GOT3 (cell line): ENCODE data around the gene GAL3ST3.
"Not testable (repeated sequence)": the region's sequence is repeated elsewhere in the genome, so short reads cannot be mapped to it uniquely, and the experiment has no call there.

Experiments used
- DNase-seq: peaks from one replicate; lab custom pipeline; 2025; ENCODE audit warnings: mixed read lengths; lab: John Stamatoyannopoulos, UW

The GAL3ST3 gene

DNA sequence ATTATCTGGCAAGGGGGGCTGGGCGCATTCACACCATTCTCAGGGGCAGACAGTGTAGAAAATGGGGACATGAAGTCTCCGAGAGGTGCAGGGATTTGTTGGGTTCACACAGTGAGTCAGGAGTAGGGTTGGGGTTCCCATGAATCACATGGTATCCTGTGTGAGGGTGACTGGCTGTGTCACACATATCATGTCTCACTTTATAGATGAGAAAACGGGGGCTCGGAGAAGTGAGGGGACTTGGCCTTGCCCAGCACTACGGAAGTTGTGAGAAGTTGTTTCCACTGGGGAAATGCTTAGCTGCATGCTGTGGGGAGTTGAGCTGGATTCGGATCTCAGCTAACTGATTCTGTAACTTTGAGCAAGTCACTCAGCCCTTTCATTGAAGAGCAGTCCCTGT is 4.2 kb downstream of the GAL3ST3 start:
- no peak for DNase-seq

- no peak for DNase-seq
Measured at GRCh38 chr11:66042996-66043906, 5.7 kb downstream of the GAL3ST3 start.

GRCh38 chr11:66042227-66042995 is 6.5 kb downstream of the GAL3ST3 start:
- DNase-seq, result no peak

- no peak for DNase-seq
Measured at GRCh38 chr11:66039765-66040164, 9.2 kb downstream of the GAL3ST3 start.

DNA sequence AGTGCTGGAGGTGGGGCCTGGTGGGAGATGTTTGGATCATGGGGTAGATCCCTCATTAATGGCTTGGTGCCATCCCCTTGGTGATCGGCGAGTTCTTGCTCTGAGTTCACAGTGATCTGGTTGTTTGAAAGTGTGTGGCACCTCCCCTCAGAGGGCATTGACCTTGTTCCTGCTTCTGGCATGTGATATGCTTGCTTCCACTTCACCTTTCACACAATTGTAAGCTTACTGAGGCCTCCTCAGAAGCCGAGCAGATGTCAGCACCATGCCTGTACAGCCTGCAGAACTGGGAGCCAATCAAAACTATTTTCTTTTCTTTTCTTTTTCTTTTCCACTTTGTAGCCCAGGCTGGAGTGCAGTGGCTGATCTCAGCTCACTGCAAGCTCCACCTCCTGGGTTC is 11.6 kb downstream of the GAL3ST3 start:
- no peak for DNase-seq

- no peak for DNase-seq
Measured at GRCh38 chr11:66036334-66036710, 12.6 kb downstream of the GAL3ST3 start.

DNA sequence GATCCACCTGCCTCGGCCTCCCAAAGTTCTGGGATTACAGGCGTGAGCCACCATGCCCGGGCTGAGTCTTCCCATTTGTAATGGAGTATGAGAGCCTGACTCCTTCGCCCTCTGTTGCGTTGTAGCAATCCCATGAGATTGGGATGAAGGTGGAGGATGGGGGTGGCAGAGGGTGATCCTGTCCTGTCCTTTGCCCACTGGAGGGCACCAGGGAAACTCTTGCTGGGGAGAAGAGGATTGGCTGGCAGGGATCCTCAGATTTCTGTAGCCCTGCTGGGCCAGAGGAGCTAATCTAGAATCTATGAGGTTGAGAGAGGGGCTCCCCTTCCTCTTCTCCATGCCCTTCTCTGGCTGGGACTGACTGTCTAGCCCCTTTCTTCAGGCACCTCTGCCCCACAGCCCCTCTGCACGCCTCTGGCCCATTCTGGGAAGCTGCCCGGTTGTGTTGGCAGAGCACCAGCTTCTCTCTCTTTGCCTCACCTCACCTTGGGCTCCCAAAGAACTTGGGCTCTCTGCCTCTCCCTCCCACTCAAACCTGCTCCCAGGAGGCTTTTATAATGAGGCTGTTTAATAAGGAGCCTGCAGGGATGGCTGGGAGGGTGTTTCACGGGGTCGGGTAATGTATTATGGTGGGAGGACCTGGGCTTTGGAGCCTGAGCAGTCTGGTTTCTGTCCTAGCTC is 13.2 kb downstream of the GAL3ST3 start:
- DNase-seq, result no peak

GRCh38 chr11:66032957-66033735 is 15.8 kb downstream of the GAL3ST3 start:
- DNase-seq, result no peak

GRCh38 chr11:66026017-66026529 is 22.9 kb downstream of the GAL3ST3 start, which contains the start of gene CATSPER1:
CATSPER1 (minus strand) TSS chr11:66026479; CDS start chr11:66026379, 100 bp downstream.
- no peak for DNase-seq

- DNase-seq, result not testable (repeated sequence)
Measured at GRCh38 chr11:66023186-66023440, 25.8 kb downstream of the GAL3ST3 start.

DNA sequence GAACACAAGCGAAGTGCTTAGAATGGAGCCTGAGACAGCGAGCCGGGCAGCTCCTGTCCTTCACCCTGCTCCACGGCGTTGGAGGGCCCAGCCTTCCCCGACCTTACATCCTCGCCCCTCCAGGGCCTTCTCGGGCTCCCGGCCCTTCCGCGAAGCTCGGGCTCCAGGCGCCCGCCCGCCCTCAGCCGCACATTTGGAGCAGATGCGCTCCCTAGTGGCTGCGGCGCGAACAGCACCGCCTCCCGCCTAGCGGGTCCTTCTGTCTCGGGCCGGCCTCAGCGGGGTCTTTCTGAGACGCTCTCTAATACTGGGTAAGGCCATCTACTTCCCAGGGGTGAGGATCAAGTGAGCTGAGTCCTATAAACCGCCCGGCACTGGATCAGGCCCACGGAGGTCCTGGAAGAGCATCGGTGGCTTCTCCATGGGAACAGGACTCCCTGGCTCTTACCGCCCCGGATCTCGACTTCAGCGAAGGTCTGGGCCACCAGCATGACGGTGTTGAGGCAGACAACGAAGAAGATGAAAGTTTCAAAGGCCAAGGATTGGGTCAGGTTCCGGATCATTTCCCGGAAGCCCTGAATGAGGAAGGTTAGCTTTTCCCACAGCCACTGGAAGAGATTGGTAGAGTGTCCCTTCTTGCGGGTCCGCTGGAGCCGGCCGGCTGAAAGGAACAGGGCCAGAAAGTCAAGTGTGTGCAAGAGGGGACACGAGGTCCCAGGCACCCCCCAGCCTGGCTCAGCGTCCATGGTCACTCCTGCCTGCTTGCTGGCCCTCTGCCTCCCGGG is 26.4 kb downstream of the GAL3ST3 start:
- DNase-seq, result peak; percentile 19

DNA sequence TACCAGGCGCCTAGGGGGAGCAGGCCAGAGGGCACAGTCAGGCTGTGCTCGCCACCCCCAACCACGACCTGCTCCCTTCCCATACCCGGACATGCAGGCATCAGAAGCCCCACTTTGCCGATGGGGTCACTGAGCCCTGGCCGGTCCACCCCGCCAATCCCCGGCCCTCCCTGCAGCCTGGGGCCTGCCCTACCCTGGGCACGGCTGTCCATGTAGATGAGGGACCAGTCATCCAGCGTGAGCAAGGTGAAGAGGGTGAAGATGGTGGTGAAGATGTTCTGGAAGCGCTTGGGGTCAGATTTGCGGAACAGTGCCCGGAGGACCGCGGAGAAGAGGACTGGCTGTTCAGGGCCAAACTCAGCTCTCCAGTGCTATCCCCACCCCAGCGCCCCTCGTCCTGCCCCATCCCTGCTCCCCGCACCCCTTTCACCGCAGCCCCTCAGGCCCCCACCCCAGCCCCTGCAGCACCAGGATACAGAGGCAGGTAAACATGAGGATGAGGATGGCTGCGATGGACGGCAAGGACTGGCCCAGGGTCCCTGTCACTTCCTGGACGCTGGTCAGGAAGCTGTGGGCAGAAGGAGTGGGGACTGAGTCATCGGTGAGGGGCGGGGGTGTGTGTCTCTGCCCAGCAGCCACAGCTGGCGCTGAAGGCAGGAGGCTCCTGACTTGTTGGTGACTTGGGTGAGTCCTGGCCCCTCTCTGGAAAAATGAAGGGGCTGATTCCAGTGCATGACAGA is 28.2 kb downstream of the GAL3ST3 start:
- DNase-seq, result no peak

- no peak for DNase-seq
Measured at GRCh38 chr11:66020212-66020611, 28.7 kb downstream of the GAL3ST3 start.

DNA sequence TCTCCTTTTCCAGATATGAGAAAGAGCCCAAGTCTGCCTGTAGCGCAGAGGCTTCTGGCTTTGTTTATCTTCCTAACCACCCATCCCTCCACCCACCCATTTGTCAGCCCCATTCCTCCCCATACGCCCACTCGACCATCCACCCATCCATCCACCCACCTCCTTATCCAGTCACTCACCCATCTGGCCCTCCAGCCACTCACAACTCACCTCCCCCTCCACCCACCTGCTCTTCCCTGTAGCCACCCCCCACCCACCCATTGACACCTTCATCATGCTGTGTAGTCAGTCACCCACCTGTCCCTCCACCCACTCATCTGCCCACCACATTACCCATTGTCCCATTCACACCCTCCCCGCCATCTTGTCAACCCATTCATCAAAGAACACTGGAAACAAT is 31.6 kb downstream of the GAL3ST3 start:
- DNase-seq, result no peak

GRCh38 chr11:66016793-66017177 is 32.2 kb downstream of the GAL3ST3 start:
- no peak for DNase-seq

- DNase-seq, result no peak
Measured at GRCh38 chr11:66015936-66016792, 32.8 kb downstream of the GAL3ST3 start.

DNA sequence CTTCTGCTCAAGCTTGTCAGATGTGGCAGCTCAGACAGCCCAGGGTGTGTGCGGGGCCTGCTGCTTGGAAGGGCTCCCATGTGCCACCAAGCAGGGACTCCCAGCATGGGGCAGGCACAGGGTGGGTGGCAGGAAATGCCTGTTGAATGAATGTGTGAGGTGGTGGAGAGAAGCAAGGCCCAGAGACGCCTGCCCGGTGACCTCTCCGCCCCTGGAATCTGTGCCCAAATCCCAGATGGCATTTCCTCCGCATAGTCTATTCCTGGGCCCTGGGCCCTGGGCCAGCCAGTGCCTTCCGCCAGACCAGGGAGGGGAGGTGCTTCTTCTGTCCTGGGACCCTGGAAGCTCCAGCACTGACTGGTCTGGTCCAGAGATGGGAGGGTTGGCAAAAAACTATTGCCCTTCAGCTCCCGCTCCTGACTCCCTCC is 33.5 kb downstream of the GAL3ST3 start:
- DNase-seq, result no peak

DNA sequence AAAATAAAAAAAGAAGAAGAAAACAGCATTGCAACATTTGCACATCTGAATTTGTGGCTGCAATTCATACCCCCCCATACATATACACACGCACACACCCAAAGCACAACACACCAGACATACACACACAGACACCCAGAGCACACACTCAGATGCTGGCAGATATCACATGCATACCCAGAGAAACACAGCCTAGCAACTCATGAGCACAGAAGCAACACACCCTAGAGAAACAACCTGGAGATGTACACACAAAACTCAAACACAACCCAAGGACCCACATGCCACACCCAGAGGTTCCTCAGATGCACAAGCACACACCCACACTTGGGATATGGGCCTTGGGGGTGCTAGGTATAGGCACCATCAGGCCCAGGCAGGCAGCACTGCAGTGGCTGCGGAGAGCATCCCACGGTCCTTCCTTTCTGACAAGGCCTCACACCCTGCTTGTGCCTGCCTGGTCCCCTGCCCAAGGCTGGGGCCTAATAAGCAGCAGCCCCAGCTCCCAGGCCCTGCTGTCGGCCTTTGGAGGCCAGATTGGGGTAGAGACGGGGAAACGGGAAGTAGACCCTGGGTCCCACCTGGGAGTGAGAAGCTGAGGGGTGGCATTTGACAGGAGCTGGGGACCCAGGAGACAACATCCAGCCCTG is 34.0 kb downstream of the GAL3ST3 start:
- DNase-seq, result no peak

DNA sequence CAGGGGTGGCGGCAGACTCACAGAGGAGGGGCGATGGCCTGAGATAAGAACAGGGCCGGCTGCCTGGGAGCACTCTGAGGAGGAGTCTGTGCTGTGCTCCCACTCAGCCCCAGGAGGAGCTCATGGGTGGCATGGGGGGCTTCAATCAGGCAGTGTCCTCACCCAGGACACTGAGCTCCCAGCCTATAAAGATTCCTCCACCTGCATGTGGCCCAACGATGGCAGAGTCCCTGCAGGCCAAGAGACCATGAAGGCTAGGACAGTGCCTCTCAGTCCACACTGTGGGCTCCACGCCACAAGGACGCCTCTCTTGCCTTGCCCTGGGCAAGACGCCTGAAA is 35.2 kb downstream of the GAL3ST3 start:
- no peak for DNase-seq
